Spinal cord (tissue), 10 donors: Measurements from ENCODE around the gene GALR3. TPM values are rescaled to one million over a fixed set of nuclear protein-coding genes. Genes with fewer than 3 reads are reported as not detected.
A peak's percentile ranks its signal among the peaks of the same experiment; 100 is the strongest.
"Not testable (repeated sequence)": the region's sequence is repeated elsewhere in the genome, so short reads cannot be mapped to it uniquely, and the experiment has no call there.

Experiments
- DNase-seq, 6 donors: peaks; one replicate each; pipeline versions ENCODE4 v3.0.0 to v3.0.0-alpha.2; 2013 to 2015; ENCODE audit warnings: low spot score in 6 of 6, low read depth in 4 of 6
- H3K27ac ChIP-seq: one replicate; pipeline ENCODE4 v1.5.1; 2013; ENCODE audit warnings: low read depth, low read length, control low read depth
- H3K27me3 ChIP-seq: one replicate; pipeline ENCODE4 v1.6.1; 2013; ENCODE audit warnings: low read length; ENCODE audit not compliant: control insufficient read depth, insufficient read depth
- H3K36me3 ChIP-seq: one replicate; pipeline ENCODE4 v1.6.1; 2013; ENCODE audit warnings: low read length; ENCODE audit not compliant: control insufficient read depth, insufficient read depth
- H3K4me1 ChIP-seq: one replicate; pipeline ENCODE4 v1.6.1; 2013; ENCODE audit warnings: low read length; ENCODE audit not compliant: control insufficient read depth, insufficient read depth
- H3K4me3 ChIP-seq: one replicate; pipeline ENCODE4 v1.5.1; 2013; ENCODE audit warnings: low read depth, low read length, control low read depth
- H3K9me3 ChIP-seq: one replicate; pipeline ENCODE4 v1.6.1; 2013; ENCODE audit warnings: low read length; ENCODE audit not compliant: control insufficient read depth, insufficient read depth
- WGBS: methylation state at CpG from one replicate; pipeline ENCODE4 v1.1.5; 2013; ENCODE audit warnings: missing lambda C conversion rate; ENCODE audit not compliant: insufficient coverage; 5-methylcytosine and 5-hydroxymethylcytosine counted together
- polyA plus RNA-seq, 2 donors: library from polyadenylated mRNA; unstranded; fragments of 120-200 nt; gene quantifications; one replicate each; pipeline ENCODE4 v1.2.1, GENCODE V29; 2013; ENCODE audit not compliant: insufficient read length in 2 of 2
- total RNA-seq, 2 donors: library from RNA; depleted of rRNA in 1 of 2; stranded (reverse); fragments of 120-200 nt in 1 of 2; fragments of >200 nt in 1 of 2; gene quantifications; one replicate each; pipeline versions ENCODE4 v1.2.3 to v1.2.4, GENCODE V29; 2013 to 2014
- donor health status: healthy.

Gene GALR3
- total and polyA plus RNA-seq, 4 donors: not detected

DNA sequence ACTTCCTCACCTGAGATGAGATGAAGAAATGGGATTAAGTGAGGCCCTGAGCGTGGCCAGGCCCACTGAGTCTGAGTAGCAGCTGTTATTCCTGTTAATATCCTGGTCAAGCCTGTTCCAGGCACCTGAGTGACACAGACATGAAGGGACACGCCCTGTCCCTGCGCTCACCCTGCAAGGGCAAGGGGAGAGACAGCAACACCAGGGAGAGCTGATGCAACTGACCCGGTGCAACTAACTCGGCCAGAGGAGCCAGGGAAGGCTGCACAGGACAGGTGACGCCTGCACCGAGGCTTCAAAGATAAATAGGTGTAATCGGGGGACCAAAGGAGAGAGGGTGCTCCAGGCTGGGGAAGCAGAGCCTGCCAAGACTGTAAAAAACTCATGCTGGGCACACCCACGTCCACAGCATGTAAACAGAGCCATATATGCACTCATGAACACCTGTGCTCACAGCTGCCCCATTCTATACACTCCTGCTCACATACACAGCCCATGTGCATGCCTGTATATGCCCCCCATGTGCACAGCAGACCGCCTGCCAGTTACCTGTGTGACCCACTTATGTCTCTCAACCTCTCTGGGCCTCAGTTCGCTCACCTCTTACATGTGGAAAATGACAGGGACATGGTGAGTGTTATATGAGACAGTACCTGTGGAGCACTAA, 38.2 kb upstream of the GALR3 start:
- Histone ChIP-seq H3K4me1 (no peaks in the 10 kb centered on the region), H3K27me3 (no peaks in the 10 kb centered on the region), H3K36me3 (no peaks in the 10 kb centered on the region), H3K4me3 (no peak overlapping the region), H3K9me3 (no peaks in the 10 kb centered on the region), H3K27ac (no peak overlapping the region)
- DNase-seq: no peak
- 73% methylated on average over 9 of the region's 11 CpGs for WGBS

DNA sequence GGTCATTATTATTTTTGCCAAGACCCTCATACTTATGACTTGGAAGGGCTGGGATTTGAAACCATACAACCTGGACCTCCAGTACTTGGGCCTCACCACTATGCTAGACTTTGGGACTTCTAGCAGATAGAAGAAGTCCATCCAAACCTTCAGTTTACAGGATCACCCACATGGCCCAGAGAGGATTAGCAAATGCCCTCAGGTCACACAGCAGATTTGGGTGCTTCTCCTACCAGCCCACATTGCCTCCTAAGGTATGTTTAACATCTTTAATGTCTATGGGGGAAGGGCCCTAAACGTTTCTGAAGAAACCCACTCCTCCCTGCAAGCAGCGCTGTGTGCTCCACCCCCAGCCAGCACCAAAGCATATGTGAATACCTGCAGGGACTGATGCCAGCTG, 32.9 kb upstream of the GALR3 start:
- WGBS: 80% methylated on average over 1 of the region's 2 CpGs
- Histone ChIP-seq H3K27ac (no peak overlapping the region), H3K9me3 (no peaks in the 10 kb centered on the region), H3K36me3 (no peaks in the 10 kb centered on the region), H3K27me3 (no peaks in the 10 kb centered on the region), H3K4me3 (no peak overlapping the region), H3K4me1 (no peaks in the 10 kb centered on the region)
- DNase-seq: no peak

DNA sequence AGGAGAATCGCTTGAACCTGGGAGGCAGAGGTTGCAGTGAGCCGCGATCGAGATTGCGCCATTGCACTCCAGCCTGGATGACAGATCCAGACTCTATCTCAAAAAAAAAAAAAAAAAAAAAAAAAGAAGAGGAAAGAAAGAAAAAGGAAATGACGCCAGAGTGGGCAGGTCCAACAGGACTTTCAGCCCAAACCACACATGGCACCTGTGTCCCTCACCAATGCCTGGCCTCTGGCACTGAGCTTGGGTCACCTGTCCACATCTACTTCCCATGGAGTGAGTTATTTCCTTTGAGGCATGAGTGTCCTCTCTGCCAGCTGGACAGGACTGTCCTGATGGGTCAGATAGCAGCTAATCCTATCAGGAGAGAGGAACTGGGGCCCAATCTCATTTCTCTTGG, 30.7 kb upstream of the GALR3 start:
- no peaks in the 10 kb centered on the region for H3K9me3 ChIP-seq
- no peaks in the 10 kb centered on the region for H3K4me1 ChIP-seq
- no peak overlapping the region for H3K4me3 ChIP-seq
- no peak for DNase-seq
- no peak overlapping the region for H3K27ac ChIP-seq
- H3K27me3 ChIP-seq: no peaks in the 10 kb centered on the region
- no CpG with 5 or more reads among the region's 6 CpGs for WGBS
- H3K36me3 ChIP-seq: no peaks in the 10 kb centered on the region

DNA sequence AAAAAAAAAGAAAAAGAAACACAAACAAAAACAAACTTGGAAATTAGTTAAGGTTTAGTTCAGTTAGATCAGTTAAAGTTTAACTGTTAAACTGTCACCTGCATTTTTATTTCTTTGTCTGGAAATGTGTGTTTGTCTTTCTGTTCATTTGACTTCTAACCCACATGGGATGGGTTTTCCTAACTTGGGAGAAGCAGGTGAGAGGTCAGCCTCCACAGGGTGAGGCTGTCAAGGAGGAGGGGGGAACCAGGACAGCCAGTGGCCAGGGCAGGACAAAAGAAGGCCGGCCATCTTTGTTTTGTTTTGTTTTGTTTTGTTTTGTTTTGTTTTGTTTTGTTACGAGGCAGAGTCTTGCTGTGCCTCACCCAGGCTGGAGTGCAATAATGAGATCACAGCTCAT, 28.8 kb upstream of the GALR3 start:
- no peaks in the 10 kb centered on the region for H3K27me3 ChIP-seq
- H3K9me3 ChIP-seq: no peaks in the 10 kb centered on the region
- no peak overlapping the region for H3K4me3 ChIP-seq
- no peaks in the 10 kb centered on the region for H3K36me3 ChIP-seq
- DNase-seq: no peak
- H3K4me1 ChIP-seq: no peaks in the 10 kb centered on the region
- no peak overlapping the region for H3K27ac ChIP-seq
- 52% methylated on average over 2 of the region's 2 CpGs for WGBS

DNA sequence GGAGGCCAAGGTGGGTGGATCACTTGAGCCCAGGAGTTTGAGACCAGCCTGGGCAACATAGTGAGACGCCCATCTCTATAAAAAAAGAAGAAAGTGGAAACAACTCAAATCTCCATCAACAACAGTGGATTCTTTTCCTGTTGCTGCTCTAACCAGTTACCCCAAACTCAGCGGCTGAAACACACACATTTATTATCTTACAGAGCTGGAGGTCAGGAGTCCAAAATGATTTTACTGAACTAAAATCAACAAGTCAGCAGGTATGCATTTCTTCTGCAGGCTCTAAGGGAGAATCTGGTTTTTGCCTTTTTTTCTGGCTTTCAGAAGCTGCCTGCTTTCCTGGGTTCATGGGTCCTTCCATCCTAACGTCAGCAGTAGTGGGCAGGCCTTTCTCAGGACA, 27.1 kb upstream of the GALR3 start:
- Histone ChIP-seq H3K4me3 (no peak overlapping the region), H3K27me3 (no peaks in the 10 kb centered on the region), H3K36me3 (no peaks in the 10 kb centered on the region), H3K9me3 (no peaks in the 10 kb centered on the region), H3K4me1 (no peaks in the 10 kb centered on the region), H3K27ac (no peak overlapping the region)
- WGBS: 60% methylated on average over 3 of the region's 3 CpGs
- no peak for DNase-seq

DNA sequence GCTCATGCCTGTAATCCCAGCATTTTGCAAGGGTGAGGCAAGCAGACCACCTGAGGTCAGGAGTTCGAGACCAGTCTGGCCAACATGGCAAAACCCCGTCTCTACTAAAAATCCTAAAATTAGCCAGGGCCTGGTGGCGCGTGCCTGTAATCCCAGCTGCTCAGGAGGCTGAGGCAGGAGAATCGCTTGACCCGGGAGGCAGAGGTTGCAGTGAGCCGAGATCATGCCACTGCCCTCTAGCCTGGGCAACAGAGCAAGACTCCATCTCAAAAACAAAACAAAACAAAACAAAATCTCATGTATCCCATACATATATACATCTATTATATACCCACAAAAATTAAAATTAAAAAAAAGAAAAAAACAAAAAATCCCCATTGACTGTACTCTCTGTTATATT, 25.9 kb upstream of the GALR3 start:
- not testable (repeated sequence) for H3K27me3 ChIP-seq
- 100% methylated on average over 4 of the region's 7 CpGs for WGBS

DNA sequence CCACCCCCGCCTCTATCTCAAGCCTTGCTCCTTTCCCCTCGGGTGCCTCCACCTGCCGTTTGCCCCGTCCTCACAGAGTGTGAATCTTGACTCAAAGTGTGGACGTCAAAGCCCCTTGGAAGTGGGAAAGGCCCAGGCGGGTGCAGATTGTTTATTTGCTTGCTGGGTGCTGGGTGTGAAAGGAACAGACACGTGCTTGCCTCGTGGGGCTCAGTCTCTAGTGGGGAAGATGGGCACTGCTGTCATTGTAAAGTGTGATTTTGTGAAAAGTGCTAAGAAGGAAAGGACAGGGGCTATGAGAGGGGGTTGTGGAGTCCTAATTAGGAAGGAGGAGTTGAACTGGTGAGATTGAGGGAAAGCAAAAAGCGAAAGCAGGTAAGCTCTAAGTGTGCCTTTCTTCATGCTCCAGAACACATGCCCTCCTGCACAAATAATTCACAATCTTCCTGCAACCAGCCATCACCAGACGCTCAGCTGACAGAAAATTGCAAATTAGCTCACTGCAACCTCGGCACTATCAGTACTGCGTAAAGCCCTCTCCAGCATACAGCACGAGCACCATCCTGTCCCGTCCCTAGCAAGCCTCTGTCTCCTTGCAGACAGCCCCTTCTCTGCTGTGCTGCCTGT, 25.2 kb upstream of the GALR3 start:
- Histone ChIP-seq H3K36me3 (no peaks in the 10 kb centered on the region), H3K9me3 (no peaks in the 10 kb centered on the region), H3K4me1 (peaks cover 13% of the 10 kb centered on the region), H3K27me3 (no peaks in the 10 kb centered on the region), H3K4me3 (no peak overlapping the region), H3K27ac (no peak overlapping the region)
- 47% methylated on average over 10 of the region's 14 CpGs for WGBS
- no peak for DNase-seq

More for the DNA sequence above, 25.9 kb upstream of the GALR3 start:
- H3K4me3 ChIP-seq, H3K9me3 ChIP-seq, H3K36me3 ChIP-seq, H3K27ac ChIP-seq, H3K4me1 ChIP-seq, DNase-seq: not testable (repeated sequence)

DNA sequence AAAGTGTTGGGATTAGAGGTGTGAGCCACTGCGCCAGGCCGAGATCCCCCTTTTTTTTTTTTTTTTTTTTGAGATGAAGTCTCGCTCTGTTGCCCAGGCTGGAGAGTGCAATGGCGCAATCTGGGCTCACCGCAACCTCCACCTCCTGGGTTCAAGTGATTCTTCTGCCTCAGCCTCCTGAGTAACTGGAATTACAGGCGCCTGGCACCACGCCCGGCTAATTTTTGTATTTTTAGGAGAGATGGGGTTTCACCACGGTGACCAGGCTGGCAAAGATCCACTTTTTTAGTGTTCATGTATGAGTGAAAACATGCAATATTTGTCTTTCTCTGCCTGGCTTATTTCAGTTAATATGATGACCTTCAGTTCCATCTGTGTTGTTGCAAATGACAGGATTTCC, 23.2 kb upstream of the GALR3 start:
- 83% methylated on average over 3 of the region's 9 CpGs for WGBS
- not testable (repeated sequence) for H3K27me3 ChIP-seq, H3K36me3 ChIP-seq, DNase-seq, H3K4me3 ChIP-seq, H3K9me3 ChIP-seq, H3K27ac ChIP-seq
- H3K4me1 ChIP-seq: peaks cover 31% of the 10 kb centered on the region

DNA sequence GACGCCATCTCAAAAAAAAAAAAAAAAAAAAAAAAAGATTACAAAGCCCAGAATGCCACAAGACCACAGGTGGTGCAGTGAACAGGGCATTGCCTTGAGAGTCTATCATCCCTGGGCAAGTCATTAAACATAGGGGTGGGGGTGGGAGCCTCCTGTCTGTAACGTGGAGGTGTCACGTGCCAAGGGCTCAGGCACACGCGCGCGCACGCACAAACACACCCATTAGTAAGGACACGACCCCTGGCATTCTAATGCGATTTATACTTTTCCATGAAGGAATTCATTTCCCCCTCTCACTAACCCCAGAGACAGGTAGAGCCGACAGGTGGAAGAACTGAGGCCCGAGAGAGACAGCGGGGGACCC, 21.3 kb upstream of the GALR3 start:
- H3K4me3 ChIP-seq: peak overlapping the region; percentile 87
- no peaks in the 10 kb centered on the region for H3K36me3 ChIP-seq
- peak in 2 of 6 donors; percentile 43 to 89 for DNase-seq
- 1% methylated on average over 11 of the region's 13 CpGs for WGBS
- H3K9me3 ChIP-seq: no peaks in the 10 kb centered on the region
- no peaks in the 10 kb centered on the region for H3K27me3 ChIP-seq
- H3K27ac ChIP-seq: no peak overlapping the region
- peaks cover 47% of the 10 kb centered on the region for H3K4me1 ChIP-seq
